ENCODE data around the gene TMEM45B. TPM values are rescaled to one million over a fixed set of nuclear protein-coding genes. Genes with fewer than 3 reads are reported as not detected.
"Not testable (repeated sequence)": the region's sequence is repeated elsewhere in the genome, so short reads cannot be mapped to it uniquely, and the experiment has no call there.

The TMEM45B gene
- total RNA-seq, 1 donor from 2014 or later, result not detected

DNA sequence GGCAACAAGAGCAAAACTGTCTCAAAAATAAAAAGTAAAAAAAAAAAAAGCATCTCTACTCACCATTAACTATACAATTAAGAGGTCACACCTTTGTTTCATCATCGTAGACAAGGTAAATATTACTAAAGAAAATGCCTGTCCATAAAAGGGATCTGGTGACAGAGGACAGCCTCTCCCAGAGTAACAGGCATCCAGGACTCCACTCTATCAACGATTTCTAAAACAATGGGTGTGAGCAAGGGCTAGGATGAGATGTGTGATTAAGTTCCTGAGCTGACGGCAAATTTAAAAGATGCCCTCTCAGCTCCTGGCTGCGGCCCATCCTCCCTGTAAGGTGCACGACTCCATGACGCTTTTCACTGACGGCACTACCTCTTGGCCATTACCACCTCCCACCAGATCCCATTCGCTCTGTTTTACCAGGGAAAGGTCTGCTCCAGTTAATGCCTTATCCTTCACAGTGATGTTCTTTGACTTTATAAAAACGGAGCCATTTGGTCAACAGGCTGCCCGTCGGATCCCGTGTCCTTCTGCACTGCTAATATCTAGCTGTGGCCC lies 2.3 kb upstream of the TMEM45B start:
- Histone ChIP-seq H3K27ac (replicated peaks) (no peak overlapping the region), H3K36me3 (no peaks in the 10 kb centered on the region), H3K9me3 (replicated peaks) (peaks cover 9% of the 10 kb centered on the region), H3K4me3 (no peak overlapping the region), H3K27me3 (ENCODE audit: low read depth) (peaks cover 48% of the 10 kb centered on the region), H3K4me1 (peaks cover 7% of the 10 kb centered on the region)
- no peak for DNase-seq
- intact Hi-C loops (cut with micrococcal nuclease), result no loop called here
- TF ChIP-seq, protein P1, sequence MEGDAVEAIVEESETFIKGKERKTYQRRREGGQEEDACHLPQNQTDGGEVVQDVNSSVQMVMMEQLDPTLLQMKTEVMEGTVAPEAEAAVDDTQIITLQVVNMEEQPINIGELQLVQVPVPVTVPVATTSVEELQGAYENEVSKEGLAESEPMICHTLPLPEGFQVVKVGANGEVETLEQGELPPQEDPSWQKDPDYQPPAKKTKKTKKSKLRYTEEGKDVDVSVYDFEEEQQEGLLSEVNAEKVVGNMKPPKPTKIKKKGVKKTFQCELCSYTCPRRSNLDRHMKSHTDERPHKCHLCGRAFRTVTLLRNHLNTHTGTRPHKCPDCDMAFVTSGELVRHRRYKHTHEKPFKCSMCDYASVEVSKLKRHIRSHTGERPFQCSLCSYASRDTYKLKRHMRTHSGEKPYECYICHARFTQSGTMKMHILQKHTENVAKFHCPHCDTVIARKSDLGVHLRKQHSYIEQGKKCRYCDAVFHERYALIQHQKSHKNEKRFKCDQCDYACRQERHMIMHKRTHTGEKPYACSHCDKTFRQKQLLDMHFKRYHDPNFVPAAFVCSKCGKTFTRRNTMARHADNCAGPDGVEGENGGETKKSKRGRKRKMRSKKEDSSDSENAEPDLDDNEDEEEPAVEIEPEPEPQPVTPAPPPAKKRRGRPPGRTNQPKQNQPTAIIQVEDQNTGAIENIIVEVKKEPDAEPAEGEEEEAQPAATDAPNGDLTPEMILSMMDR (IDR thresholded peaks at IDR 0.05; ENCODE audit: borderline replicate concordance), result no peak

DNA sequence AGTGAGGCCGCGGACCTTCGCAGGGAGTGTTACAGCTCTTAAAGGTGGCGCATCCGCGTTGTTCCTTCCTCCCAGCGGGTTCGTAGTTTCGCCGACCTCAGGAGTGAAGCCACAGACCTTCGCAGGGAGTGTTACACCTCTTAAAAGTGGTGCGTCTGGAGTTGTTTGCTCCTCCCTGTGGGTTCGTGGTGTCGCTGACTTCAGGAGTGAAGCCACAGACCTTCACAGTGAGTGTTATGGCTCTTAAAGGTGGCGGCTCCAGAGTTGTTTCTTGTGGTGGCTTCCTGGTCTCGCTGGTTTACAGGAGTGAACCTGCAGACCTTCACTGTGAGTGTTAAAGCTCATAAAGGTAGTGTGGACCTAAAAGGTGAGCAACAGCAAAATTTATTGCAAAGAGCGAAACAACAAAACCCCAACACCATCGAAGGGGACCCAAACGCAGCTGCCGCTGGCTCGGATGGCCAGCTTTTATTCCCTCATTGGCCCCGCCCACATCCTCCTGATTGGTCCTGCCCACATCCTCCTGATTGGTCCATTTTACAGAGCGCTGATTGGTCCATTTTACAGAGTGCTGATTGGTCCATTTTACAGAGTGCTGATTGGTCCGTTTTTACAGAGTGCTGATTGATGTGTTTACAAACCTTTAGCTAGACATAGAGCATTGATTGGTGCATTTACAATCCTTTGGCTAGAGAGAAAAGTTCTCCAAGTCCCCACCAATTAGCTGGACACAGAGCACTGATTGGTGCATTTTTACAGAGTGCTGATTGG lies 1.2 kb upstream of the TMEM45B start:
- peaks cover 8% of the 10 kb centered on the region for H3K9me3 ChIP-seq (replicated peaks)
- H3K27ac ChIP-seq (replicated peaks), result no peak overlapping the region
- H3K4me1 ChIP-seq, result peaks cover 7% of the 10 kb centered on the region
- peaks cover 60% of the 10 kb centered on the region for H3K27me3 ChIP-seq (ENCODE audit: low read depth)
- DNase-seq, result no peak
- TF ChIP-seq, protein P1 (IDR thresholded peaks at IDR 0.05; ENCODE audit: borderline replicate concordance), result no peak
- H3K36me3 ChIP-seq, result no peaks in the 10 kb centered on the region
- intact Hi-C loops (cut with micrococcal nuclease), result no loop called here
- H3K4me3 ChIP-seq, result no peak overlapping the region

DNA sequence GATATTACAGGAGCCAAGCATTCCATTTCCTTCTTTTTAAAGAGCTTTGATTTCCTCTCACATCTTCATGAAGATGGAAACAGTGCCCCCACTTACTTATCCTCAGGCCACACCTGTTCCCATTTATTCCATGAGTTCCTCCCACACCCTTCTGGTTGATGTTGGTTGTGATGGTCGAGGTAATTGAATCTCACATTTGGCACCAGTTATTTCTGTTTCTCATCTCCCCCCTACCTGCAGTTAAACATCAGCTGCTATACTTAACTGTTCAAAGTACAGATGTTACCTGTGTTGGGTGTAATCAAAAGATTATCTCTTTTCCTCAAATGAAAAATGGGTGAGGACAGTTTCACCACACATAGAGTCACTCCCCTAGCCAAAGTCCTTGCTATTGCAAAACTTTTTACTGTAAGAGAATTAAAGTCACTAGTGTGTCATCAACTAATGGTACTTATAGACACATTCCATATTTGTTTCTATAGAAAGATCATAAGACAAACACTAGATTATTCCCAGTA lies 1.9 kb downstream of the TMEM45B start:
- Histone ChIP-seq H3K9me3 (replicated peaks) (no peaks in the 10 kb centered on the region), H3K27me3 (ENCODE audit: low read depth) (peaks cover 67% of the 10 kb centered on the region), H3K27ac (replicated peaks) (no peak overlapping the region), H3K4me1 (peaks cover 7% of the 10 kb centered on the region), H3K4me3 (no peak overlapping the region), H3K36me3 (no peaks in the 10 kb centered on the region)
- intact Hi-C loops (cut with micrococcal nuclease), result no loop called here
- TF ChIP-seq, protein P1 (IDR thresholded peaks at IDR 0.05; ENCODE audit: borderline replicate concordance), result no peak
- DNase-seq, result no peak

DNA sequence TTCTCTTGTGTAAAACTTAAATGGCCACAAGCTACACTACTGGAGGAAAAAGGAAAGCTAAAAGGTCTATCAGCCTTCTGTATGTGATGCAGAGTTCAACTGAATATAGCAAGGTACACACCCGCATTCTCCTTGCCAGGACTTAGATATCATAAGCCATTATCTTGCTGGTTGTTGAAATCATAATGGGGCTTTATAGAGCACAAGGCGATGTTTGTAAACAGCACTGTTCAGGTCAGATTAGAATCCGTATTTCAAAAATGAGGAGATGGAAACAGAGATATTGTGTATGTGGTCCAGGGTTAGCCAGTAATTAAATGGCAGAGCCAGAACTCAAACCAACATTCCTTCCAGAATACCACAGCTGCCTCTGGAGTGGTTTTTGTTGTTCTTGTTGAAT lies 2.6 kb downstream of the TMEM45B start:
- intact Hi-C loops (cut with micrococcal nuclease); H3K4me3 ChIP-seq; H3K27ac ChIP-seq (replicated peaks); H3K36me3 ChIP-seq; H3K4me1 ChIP-seq; DNase-seq; H3K9me3 ChIP-seq (replicated peaks): not testable (repeated sequence)
- peaks cover 67% of the 10 kb centered on the region for H3K27me3 ChIP-seq (ENCODE audit: low read depth)

DNA sequence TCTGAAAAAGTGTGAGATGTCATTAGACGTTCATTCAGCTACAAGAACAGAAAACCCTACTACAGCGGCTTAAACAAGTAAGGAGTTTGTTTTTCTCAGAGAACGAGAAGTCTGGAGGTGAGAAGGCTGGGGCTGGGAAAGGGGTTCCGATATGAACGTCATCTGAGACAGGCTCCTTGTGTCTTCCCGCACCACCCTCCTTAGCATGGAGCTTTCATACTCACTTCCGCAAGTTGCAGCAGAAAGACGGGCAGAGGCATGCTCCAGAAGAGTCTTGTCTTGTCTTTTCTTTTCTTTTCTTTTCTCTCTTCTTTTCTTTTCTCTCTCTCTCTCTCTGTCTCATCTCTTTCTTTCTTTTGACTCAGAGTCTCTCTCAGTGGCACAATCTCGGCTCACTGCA lies 3.6 kb downstream of the TMEM45B start:
- DNase-seq, result no peak
- Histone ChIP-seq H3K4me1 (peaks cover 7% of the 10 kb centered on the region), H3K36me3 (no peaks in the 10 kb centered on the region), H3K27ac (replicated peaks) (no peak overlapping the region), H3K27me3 (ENCODE audit: low read depth) (peaks cover 59% of the 10 kb centered on the region), H3K9me3 (replicated peaks) (no peaks in the 10 kb centered on the region), H3K4me3 (no peak overlapping the region)
- intact Hi-C loops (cut with micrococcal nuclease), result no loop called here
- TF ChIP-seq, protein P1 (IDR thresholded peaks at IDR 0.05; ENCODE audit: borderline replicate concordance), result no peak

DNA sequence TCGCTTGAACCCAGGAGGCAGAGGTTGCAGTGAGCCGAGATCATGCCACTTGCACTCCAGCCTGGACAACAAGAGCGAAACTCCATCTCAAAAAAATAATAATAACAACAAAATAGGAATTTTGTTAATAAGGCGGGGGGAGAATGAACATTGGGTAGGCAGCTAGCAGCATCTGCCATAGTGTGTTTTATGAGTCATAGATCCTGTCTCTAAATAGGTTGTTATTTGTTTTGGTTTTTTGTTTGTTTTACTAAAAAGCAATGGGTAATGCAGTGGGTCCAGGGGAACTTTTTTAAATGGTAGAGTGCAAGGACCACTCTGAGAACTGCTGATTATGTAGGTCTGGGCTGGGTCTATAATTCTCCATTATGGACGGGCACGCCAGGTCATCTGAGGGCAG lies 4.6 kb downstream of the TMEM45B start:
- intact Hi-C loops (cut with micrococcal nuclease), result not testable (repeated sequence)

DNA sequence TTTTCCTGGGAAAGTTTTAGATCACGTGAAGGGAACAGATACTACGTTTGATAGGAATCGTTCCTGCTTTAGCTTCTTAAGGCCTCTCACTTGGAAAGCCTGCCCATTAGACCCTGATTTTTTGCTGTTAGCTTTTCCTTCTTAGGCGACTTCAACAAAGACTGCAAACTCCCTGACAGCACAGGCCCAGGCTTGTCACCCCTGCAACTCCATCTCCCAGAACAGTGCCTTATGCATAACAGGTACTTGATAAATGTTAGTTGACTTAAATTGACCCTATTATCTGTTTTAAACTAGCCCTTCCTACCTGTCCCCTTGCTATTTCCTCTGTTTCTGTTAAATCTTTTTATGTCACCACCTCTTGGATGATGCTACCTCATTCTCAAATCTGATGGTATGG lies 7.6 kb downstream of the TMEM45B start:
- DNase-seq; intact Hi-C loops (cut with micrococcal nuclease); H3K27ac ChIP-seq (replicated peaks); H3K9me3 ChIP-seq (replicated peaks); H3K4me1 ChIP-seq; H3K4me3 ChIP-seq; H3K36me3 ChIP-seq: not testable (repeated sequence)
- H3K27me3 ChIP-seq (ENCODE audit: low read depth), result peaks cover 18% of the 10 kb centered on the region

More for the DNA sequence above, 4.6 kb downstream of the TMEM45B start:
- peaks cover 49% of the 10 kb centered on the region for H3K27me3 ChIP-seq (ENCODE audit: low read depth)
- not testable (repeated sequence) for DNase-seq; H3K36me3 ChIP-seq; H3K27ac ChIP-seq (replicated peaks); H3K4me3 ChIP-seq; H3K9me3 ChIP-seq (replicated peaks); H3K4me1 ChIP-seq

DNA sequence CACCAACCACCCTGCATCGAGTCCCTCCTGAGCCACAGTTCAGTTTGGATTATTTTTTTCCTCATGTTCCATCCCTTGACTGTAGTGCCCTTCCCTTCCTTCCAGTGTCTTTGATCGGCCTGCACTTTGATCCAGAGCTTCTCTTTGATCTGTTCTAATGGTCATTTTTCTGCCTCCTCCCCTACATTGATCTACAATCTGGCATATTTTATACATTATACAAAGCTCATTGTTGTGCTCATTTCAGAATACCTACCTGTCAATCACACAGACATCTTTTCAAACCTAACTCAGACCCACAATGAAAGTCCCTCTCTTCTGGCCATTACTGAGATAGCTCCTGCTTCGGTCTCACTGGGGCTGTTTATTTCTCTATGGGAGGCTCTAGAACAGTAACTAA lies 8.2 kb downstream of the TMEM45B start:
- DNase-seq; H3K9me3 ChIP-seq (replicated peaks); H3K4me1 ChIP-seq; H3K4me3 ChIP-seq; H3K36me3 ChIP-seq; intact Hi-C loops (cut with micrococcal nuclease); H3K27ac ChIP-seq (replicated peaks): not testable (repeated sequence)
- H3K27me3 ChIP-seq (ENCODE audit: low read depth), result peaks cover 13% of the 10 kb centered on the region
